ENCODE data around the gene NOL11. TPM values are rescaled to one million over a fixed set of nuclear protein-coding genes. Genes with fewer than 3 reads are reported as not detected.

The NOL11 gene
- total RNA-seq, 2 donors from 2014 or later = 48.3 to 60.7 TPM

DNA sequence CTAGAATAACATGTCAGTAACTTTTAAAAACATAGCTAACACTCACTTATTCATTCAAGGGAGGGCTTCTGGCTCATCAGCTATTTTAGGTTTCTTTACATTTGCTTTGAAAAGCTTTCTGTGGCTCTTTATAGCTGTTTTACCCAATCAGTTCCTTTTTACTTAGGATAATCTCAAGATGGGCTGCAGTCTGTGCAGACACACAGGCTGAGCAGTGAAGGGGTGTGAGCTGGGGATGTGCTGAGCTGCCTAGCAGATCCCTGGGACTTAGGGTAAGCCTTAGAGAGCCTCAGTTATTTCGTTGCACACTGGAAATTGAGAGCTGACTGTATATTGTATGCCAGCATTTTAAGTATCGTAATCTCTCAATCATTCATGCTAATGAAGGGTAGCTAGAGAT is 30.2 kb upstream of the NOL11 start:
- Mint-ChIP-seq H3K4me3 (no peak overlapping the region), H3K27ac (no peak overlapping the region), H3K27me3 (ENCODE audit: insufficient read depth) (no peaks in the 10 kb centered on the region), H3K4me1 (peaks cover under 1% of the 10 kb centered on the region), H3K9me3 (no peaks in the 10 kb centered on the region), H3K36me3 (ENCODE audit: low read depth) (peaks cover 13% of the 10 kb centered on the region)
- TF ChIP-seq CTCF (conservative IDR thresholded peaks at IDR 0.05) = no peak
- H3K9ac ChIP-seq (ENCODE audit: extremely low read depth, low read length, poor library complexity, severe bottlenecking) = no peak overlapping the region
- DNase-seq = no peak
- no peaks in the 10 kb centered on the region for H3K9me3 ChIP-seq (ENCODE audit: control insufficient read depth, low read length)
- H3K4me1 ChIP-seq (ENCODE audit: control insufficient read depth, insufficient read depth, low read length) = no peaks in the 10 kb centered on the region
- no peak overlapping the region for H3K4me3 ChIP-seq (ENCODE audit: low read length)
- peaks cover 4% of the 10 kb centered on the region for H3K36me3 ChIP-seq (ENCODE audit: control insufficient read depth, insufficient read depth, low read length)
- WGBS, 2 experiments (ENCODE audit: insufficient coverage in 1 of 2, insufficient read length in 1 of 2) = 83 to 87% methylated on average over 2 of the region's 2 CpGs
- H3K27ac ChIP-seq (ENCODE audit: low read depth, low read length) = peak overlapping the region; percentile 4
- H3K27me3 ChIP-seq (ENCODE audit: control insufficient read depth, insufficient read depth, low read length, poor library complexity, severe bottlenecking) = no peaks in the 10 kb centered on the region

- Mint-ChIP-seq H3K27ac (no peak overlapping the region), H3K9me3 (no peaks in the 10 kb centered on the region), H3K36me3 (ENCODE audit: low read depth) (peaks cover 26% of the 10 kb centered on the region), H3K4me1 (no peaks in the 10 kb centered on the region), H3K4me3 (no peak overlapping the region), H3K27me3 (ENCODE audit: insufficient read depth) (no peaks in the 10 kb centered on the region)
- WGBS, 2 experiments (ENCODE audit: insufficient coverage in 1 of 2, insufficient read length in 1 of 2) = 56 to 80% methylated on average over 2 of the region's 2 CpGs
- H3K36me3 ChIP-seq (ENCODE audit: control insufficient read depth, insufficient read depth, low read length) = peaks cover 19% of the 10 kb centered on the region
- peak; percentile 87 for TF ChIP-seq CTCF (conservative IDR thresholded peaks at IDR 0.05)
- H3K9ac ChIP-seq (ENCODE audit: extremely low read depth, low read length, poor library complexity, severe bottlenecking) = no peak overlapping the region
- H3K27ac ChIP-seq (ENCODE audit: low read depth, low read length) = no peak overlapping the region
- H3K9me3 ChIP-seq (ENCODE audit: control insufficient read depth, low read length) = peaks cover 11% of the 10 kb centered on the region
- peak; percentile 70 for DNase-seq
- H3K4me1 ChIP-seq (ENCODE audit: control insufficient read depth, insufficient read depth, low read length) = no peaks in the 10 kb centered on the region
- no peaks in the 10 kb centered on the region for H3K27me3 ChIP-seq (ENCODE audit: control insufficient read depth, insufficient read depth, low read length, poor library complexity, severe bottlenecking)
- no peak overlapping the region for H3K4me3 ChIP-seq (ENCODE audit: low read length)
Measured at GRCh38 chr17:67689534-67690177, 28.1 kb upstream of the NOL11 start.

DNA sequence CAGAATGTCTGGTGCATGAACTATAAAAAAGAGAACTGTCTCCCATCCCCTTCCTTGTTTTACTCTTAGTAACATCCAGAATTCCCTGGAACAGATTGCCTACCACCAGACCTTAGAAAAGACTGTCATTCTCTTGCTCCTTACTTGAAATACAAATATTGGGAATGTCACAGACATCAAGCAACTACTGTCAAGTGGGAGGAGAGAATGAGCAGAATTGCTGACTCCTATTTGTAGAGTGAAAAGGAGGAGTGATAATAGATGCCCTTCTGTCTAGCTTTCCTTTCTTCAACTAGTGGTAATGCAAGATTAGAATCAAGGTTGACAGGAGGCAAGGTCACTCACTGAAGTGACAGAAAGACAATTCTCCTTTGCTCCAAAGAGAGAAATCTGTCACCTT is 23.9 kb upstream of the NOL11 start:
- Mint-ChIP-seq H3K9me3 (no peaks in the 10 kb centered on the region), H3K27me3 (ENCODE audit: insufficient read depth) (no peaks in the 10 kb centered on the region), H3K36me3 (ENCODE audit: low read depth) (peaks cover 20% of the 10 kb centered on the region), H3K27ac (no peak overlapping the region), H3K4me3 (no peak overlapping the region), H3K4me1 (peaks cover 8% of the 10 kb centered on the region)
- no peak for DNase-seq
- Histone ChIP-seq H3K27ac (ENCODE audit: low read depth, low read length) (no peak overlapping the region), H3K4me3 (ENCODE audit: low read length) (no peak overlapping the region), H3K36me3 (ENCODE audit: control insufficient read depth, insufficient read depth, low read length) (peaks cover 19% of the 10 kb centered on the region), H3K9ac (ENCODE audit: extremely low read depth, low read length, poor library complexity, severe bottlenecking) (no peak overlapping the region), H3K4me1 (ENCODE audit: control insufficient read depth, insufficient read depth, low read length) (no peaks in the 10 kb centered on the region), H3K9me3 (ENCODE audit: control insufficient read depth, low read length) (peaks cover 11% of the 10 kb centered on the region), H3K27me3 (ENCODE audit: control insufficient read depth, insufficient read depth, low read length, poor library complexity, severe bottlenecking) (no peaks in the 10 kb centered on the region)
- TF ChIP-seq CTCF (conservative IDR thresholded peaks at IDR 0.05) = no peak

Measured in endodermal cell (in vitro differentiated cells).